ENCODE measurements around the gene ZC3HAV1L. TPM values are rescaled to one million over a fixed set of nuclear protein-coding genes. Genes with fewer than 3 reads are reported as not detected.
"Not testable (repeated sequence)": the region's sequence is repeated elsewhere in the genome, so short reads cannot be mapped to it uniquely, and the experiment has no call there.

ZC3HAV1L gene
- total and polyA plus RNA-seq, 10 of the 15 experiments (the other 5 are each of a cell fraction or from before 2014, with no cell fraction given) = 0.09 to 16.3 (median 4.9) TPM

- no peak for TF ChIP-seq NR2C1 (IDR thresholded peaks at IDR 0.05)
- TF ChIP-seq FOS (IDR thresholded peaks at IDR 0.05; ENCODE audit: borderline replicate concordance, extremely low read depth, insufficient read length) = no peak
- no peak for TF ChIP-seq MXI1 (IDR thresholded peaks at IDR 0.05; ENCODE audit: low read depth, low read length)
Observed at GRCh38 chr7:139055674-139056073, 19.8 kb upstream of the ZC3HAV1L start (continued).

DNA sequence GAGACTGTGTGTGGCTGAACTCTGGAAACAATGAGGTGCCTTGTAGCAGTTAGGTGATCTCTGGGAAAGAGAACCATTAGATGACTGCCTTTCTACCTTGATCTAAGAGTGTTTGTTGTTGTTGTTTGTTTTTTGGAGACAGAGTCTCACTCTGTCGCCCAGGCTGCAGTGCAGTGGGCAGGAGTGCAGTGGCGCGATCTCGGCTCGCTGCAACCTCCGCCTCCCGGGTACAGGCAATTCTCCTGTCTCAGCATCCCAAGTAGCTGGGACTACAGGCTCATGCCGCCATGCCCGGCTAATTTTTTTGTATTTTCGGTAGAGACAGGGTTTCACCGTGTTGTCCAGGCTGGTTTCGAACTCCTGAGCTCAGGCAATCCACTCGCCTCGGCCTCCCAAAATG is 18.8 kb upstream of the ZC3HAV1L start:
- RAD21 ChIA-PET (ENCODE audit: unreplicated experiment); BruUV-seq (replicated peaks); H2AFZ ChIP-seq (ENCODE audit: control insufficient read depth, low read depth, low read length); H3K4me2 ChIP-seq (ENCODE audit: control insufficient read depth, insufficient read depth); H3K4me1 ChIP-seq (ENCODE audit: control insufficient read depth, insufficient read depth, low read length); H4K20me1 ChIP-seq (ENCODE audit: control insufficient read depth, insufficient read depth); in situ Hi-C loops (cut with MboI); ATAC-seq; FAIRE-seq; H3K27ac ChIP-seq (ENCODE audit: control insufficient read depth, insufficient read depth); POLR2A ChIA-PET; intact Hi-C loops (cut with micrococcal nuclease; ENCODE audit: unreplicated experiment); H3K9ac ChIP-seq (ENCODE audit: control insufficient read depth, insufficient read depth, low read length); H3K27me3 ChIP-seq (replicated peaks in 1 of 2; ENCODE audit: control insufficient read depth in 2 of 2, insufficient read depth in 2 of 2, low read length in 1 of 2); DNase-seq (ENCODE audit: low read depth, low spot score); H3K9me3 ChIP-seq (replicated peaks; ENCODE audit: control insufficient read depth, insufficient read depth, low read length); H3K4me3 ChIP-seq; H3K79me2 ChIP-seq (ENCODE audit: control insufficient read depth, insufficient read depth, low read length): not testable (repeated sequence)
- peaks cover 13 to 40% of the 10 kb centered on the region in 2 experiments for H3K36me3 ChIP-seq (ENCODE audit: control insufficient read depth in 2 of 2, insufficient read depth in 2 of 2, low read length in 1 of 2)
- ChIA-PET SMC1A (ENCODE audit: uncharacterized antibody, unreplicated experiment) (interaction anchor here (1.5 kb wide), 1 partner anchor 37 kb away, joined by 3 read pairs; no protein-coding TSS in a partner anchor), CTCF (interaction anchor here (1.4 to 2.1 kb wide), 2 partner anchors 21 to 37 kb away, joined by 5 to 14 read pairs; no protein-coding TSS in a partner anchor)
- 97% methylated on average over 14 of the region's 14 CpGs for WGBS (ENCODE audit: insufficient coverage, insufficient replicate concordance, low lambda C conversion rate, missing lambda C conversion rate)

GRCh38 chr7:139054101-139054500 is 18.3 kb upstream of the ZC3HAV1L start:
- ATAC-seq = no peak
- intact Hi-C loops (cut with micrococcal nuclease; ENCODE audit: unreplicated experiment) (no loop called here), in situ Hi-C loops (cut with MboI) (no loop called here)
- Histone ChIP-seq H2AFZ (ENCODE audit: control insufficient read depth, low read depth, low read length) (no peak overlapping the region), H3K9me3 (replicated peaks; ENCODE audit: control insufficient read depth, insufficient read depth, low read length) (no peaks in the 10 kb centered on the region), H3K79me2 (ENCODE audit: control insufficient read depth, insufficient read depth, low read length) (no peaks in the 10 kb centered on the region), H4K20me1 (ENCODE audit: control insufficient read depth, insufficient read depth) (no peaks in the 10 kb centered on the region), H3K27me3 (replicated peaks in 1 of 2; ENCODE audit: control insufficient read depth in 2 of 2, insufficient read depth in 2 of 2, low read length in 1 of 2) (no peaks in the 10 kb centered on the region), H3K36me3 (ENCODE audit: control insufficient read depth in 2 of 2, insufficient read depth in 2 of 2, low read length in 1 of 2) (peaks cover 13 to 37% of the 10 kb centered on the region in 2 experiments), H3K27ac (ENCODE audit: control insufficient read depth, insufficient read depth) (no peak overlapping the region), H3K4me2 (ENCODE audit: control insufficient read depth, insufficient read depth) (no peak overlapping the region), H3K4me1 (ENCODE audit: control insufficient read depth, insufficient read depth, low read length) (no peaks in the 10 kb centered on the region), H3K9ac (ENCODE audit: control insufficient read depth, insufficient read depth, low read length) (no peak overlapping the region), H3K4me3 (no peak overlapping the region)
- TF ChIP-seq CREB1 (IDR thresholded peaks at IDR 0.05; ENCODE audit: low read depth) = no peak
- no peak for TF ChIP-seq ATF7 (IDR thresholded peaks at IDR 0.05; ENCODE audit: low read depth)
- 71% methylated on average over 2 of the region's 2 CpGs for WGBS (ENCODE audit: insufficient coverage, insufficient replicate concordance, low lambda C conversion rate, missing lambda C conversion rate)
- FAIRE-seq = no peak
- SMC1A ChIA-PET (ENCODE audit: uncharacterized antibody, unreplicated experiment) = interaction anchor here (0.7 to 1.5 kb wide), 5 partner anchors 9 to 72 kb away, joined by 3 to 4 read pairs (median 3); no protein-coding TSS in a partner anchor
- CTCF ChIA-PET = interaction anchor here (1.4 to 2.1 kb wide), 2 partner anchors 21 to 37 kb away, joined by 5 to 14 read pairs; no protein-coding TSS in a partner anchor
- POLR2A ChIA-PET = no interaction called here
- no TSS peak for BruUV-seq (replicated peaks)
- DNase-seq (ENCODE audit: low read depth, low spot score) = no peak
- RAD21 ChIA-PET (ENCODE audit: unreplicated experiment) = no interaction called here
